Type B pancreatic cell (in vitro differentiated cells): Measurements from ENCODE around the gene NIPAL3. TPM values are rescaled to one million over a fixed set of nuclear protein-coding genes. Genes with fewer than 3 reads are reported as not detected.

ENCODE experiments used
- DNase-seq: peaks from one replicate; pipeline ENCODE4 v3.0.0; 2021; ENCODE audit warnings: mixed read lengths; ENCODE audit not compliant: unreplicated experiment; ENCODE audit errors: extremely low spot score
- H3K27ac Mint-ChIP-seq: 2 replicates; pipeline ENCODE4 v1.8.0; 2021; ENCODE audit warnings: mild to moderate bottlenecking, mixed read lengths
- H3K27me3 Mint-ChIP-seq: 2 replicates; pipeline ENCODE4 v1.8.0; 2021; ENCODE audit warnings: mixed read lengths
- H3K36me3 Mint-ChIP-seq: 2 replicates; pipeline ENCODE4 v1.8.0; 2021; ENCODE audit warnings: mixed read lengths
- H3K4me1 Mint-ChIP-seq: one replicate; pipeline ENCODE4 v1.8.0; 2021; ENCODE audit warnings: mixed read lengths; ENCODE audit not compliant: unreplicated experiment
- H3K4me3 Mint-ChIP-seq: 2 replicates; pipeline ENCODE4 v1.8.0; 2021; ENCODE audit warnings: mild to moderate bottlenecking, mixed read lengths
- H3K9me3 Mint-ChIP-seq: 2 replicates; pipeline ENCODE4 v1.8.0; 2021; ENCODE audit warnings: mixed read lengths
- total RNA-seq: library from RNA; stranded (reverse); gene quantifications from 2 replicates; pipeline ENCODE4 v1.2.1, GENCODE V29; 2021; ENCODE audit warnings: low replicate concordance
- TF ChIP-seq, protein P1 (sequence below): fragments of 200-600 bp; sonication (generic); conservative IDR thresholded peaks from 2 replicates; pipeline ENCODE4 v1.5.0; 2021; ENCODE audit warnings: antibody characterized with exemption, mild to moderate bottlenecking

NIPAL3 gene
- total RNA-seq, 1 donor from 2014 or later, result 17.5 TPM

DNA sequence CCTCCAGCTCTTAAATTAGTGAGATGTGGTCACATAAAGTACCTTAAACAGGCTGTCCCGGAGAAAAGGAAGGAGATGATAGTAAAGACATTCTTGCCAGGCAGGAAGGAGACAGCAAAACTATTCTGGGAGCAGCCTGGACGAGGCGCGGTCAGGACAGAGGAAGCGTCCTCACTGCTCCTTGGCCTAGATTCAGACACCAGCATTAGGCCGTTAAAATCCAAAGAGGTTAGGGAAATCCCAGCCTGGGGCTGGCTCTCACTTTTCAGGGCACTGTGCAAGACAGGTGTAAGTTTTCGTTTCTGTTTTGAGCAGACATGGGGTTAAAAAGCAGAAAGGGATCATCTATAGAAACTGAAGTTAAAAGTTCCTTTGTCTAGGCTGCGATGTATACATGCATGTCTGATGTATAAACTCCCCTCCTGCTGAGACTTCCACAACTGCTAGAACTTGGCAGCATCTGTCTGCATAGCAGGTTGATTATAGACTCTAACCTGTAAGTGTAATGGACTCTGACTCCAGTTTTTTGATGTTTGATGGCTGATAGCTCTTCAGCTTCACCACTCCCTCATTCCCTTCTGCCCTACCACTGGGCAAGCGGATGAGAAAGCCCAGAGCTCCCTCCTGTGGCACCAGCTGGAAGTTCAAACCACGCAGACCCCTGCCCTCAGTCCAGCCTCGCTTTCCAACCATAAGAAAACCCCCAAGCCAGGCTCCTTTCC is 23.6 kb upstream of the NIPAL3 start:
- Mint-ChIP-seq H3K4me1 (peaks cover 27% of the 10 kb centered on the region), H3K27me3 (no peaks in the 10 kb centered on the region), H3K36me3 (peaks cover 7% of the 10 kb centered on the region), H3K9me3 (no peaks in the 10 kb centered on the region), H3K27ac (peak overlapping the region; percentile 88), H3K4me3 (peak overlapping the region; percentile 40)
- TF ChIP-seq, protein P1, sequence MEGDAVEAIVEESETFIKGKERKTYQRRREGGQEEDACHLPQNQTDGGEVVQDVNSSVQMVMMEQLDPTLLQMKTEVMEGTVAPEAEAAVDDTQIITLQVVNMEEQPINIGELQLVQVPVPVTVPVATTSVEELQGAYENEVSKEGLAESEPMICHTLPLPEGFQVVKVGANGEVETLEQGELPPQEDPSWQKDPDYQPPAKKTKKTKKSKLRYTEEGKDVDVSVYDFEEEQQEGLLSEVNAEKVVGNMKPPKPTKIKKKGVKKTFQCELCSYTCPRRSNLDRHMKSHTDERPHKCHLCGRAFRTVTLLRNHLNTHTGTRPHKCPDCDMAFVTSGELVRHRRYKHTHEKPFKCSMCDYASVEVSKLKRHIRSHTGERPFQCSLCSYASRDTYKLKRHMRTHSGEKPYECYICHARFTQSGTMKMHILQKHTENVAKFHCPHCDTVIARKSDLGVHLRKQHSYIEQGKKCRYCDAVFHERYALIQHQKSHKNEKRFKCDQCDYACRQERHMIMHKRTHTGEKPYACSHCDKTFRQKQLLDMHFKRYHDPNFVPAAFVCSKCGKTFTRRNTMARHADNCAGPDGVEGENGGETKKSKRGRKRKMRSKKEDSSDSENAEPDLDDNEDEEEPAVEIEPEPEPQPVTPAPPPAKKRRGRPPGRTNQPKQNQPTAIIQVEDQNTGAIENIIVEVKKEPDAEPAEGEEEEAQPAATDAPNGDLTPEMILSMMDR, result peak; percentile 86
- no peak for DNase-seq

DNA sequence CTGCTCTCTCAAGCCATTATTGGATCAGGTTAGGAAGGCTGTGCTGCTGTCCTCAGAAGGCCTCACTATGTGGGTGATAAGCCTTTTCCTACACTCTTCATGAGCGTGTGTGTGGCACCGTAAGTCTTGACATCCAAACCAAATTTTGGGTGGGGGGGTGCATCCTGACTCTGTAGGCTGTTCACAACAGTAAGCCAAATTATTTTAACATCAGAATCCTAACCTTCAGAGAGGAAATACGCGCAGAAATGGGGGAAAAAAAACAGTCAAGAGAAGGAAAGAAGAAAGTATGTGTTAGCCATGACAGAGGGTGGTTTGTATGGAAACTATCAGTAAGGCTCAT is 23.0 kb upstream of the NIPAL3 start:
- Mint-ChIP-seq H3K4me3 (no peak overlapping the region), H3K27ac (peak overlapping the region; percentile 88), H3K27me3 (no peaks in the 10 kb centered on the region), H3K36me3 (peaks cover 7% of the 10 kb centered on the region), H3K4me1 (peaks cover 27% of the 10 kb centered on the region), H3K9me3 (no peaks in the 10 kb centered on the region)
- TF ChIP-seq, protein P1, result peak; percentile 29
- no peak for DNase-seq

DNA sequence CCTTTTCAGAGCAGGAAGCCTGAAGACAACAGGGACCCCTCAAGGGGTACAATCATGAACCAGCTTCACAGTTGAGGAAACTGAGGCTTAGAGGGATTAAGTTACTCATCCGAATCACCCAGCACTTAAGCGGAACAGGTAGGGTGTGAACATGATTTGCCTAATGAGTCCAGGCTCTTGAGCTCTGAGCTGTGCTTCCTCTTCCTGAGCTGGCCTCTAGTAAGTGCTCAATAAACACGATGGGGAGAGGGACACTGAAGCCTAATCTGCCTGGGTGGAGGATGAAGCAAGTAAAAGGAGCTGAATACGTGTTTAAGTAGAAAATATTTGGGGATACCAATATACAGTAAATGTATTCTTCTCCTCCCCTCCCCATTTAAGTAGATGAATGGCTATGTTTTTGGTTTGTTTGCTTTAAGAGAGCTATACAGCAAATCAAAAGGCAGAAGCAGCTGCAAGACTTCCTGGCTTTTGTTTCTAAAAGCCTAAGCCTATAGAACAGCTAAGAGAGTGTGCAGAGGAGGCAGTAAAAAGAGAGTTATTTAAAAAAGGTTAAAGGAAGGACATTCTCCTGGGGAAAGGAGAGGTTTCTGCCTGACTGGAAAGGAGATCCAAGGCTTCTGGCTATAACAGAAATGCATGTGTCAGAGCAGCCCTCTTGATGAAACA is 22.5 kb upstream of the NIPAL3 start:
- Mint-ChIP-seq H3K36me3 (peaks cover 7% of the 10 kb centered on the region), H3K4me1 (peaks cover 27% of the 10 kb centered on the region), H3K27ac (no peak overlapping the region), H3K27me3 (no peaks in the 10 kb centered on the region), H3K9me3 (no peaks in the 10 kb centered on the region), H3K4me3 (no peak overlapping the region)
- no peak for DNase-seq
- TF ChIP-seq, protein P1, result no peak

DNA sequence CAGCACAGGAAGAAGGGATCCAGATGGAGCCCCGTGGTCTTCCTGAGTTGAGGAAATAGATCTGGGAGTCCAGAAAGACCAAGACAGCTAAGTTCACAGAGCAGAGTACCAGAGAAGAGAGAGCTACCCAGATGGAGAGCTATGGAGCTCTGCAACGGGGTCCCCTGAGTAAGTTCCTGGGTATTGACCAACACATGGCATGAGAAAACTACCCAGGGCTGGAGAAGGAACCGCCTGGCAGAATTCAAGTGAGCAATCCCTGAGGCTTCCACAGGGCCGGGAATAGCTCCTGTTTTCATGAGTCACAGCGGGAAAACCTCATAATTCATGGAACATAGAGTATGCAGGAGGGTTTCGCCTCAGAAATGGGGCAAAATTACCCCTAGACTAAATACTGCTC is 21.7 kb upstream of the NIPAL3 start:
- TF ChIP-seq, protein P1, result no peak
- Mint-ChIP-seq H3K4me1 (peaks cover 27% of the 10 kb centered on the region), H3K27me3 (no peaks in the 10 kb centered on the region), H3K36me3 (peaks cover 7% of the 10 kb centered on the region), H3K9me3 (no peaks in the 10 kb centered on the region), H3K4me3 (no peak overlapping the region), H3K27ac (no peak overlapping the region)
- no peak for DNase-seq

DNA sequence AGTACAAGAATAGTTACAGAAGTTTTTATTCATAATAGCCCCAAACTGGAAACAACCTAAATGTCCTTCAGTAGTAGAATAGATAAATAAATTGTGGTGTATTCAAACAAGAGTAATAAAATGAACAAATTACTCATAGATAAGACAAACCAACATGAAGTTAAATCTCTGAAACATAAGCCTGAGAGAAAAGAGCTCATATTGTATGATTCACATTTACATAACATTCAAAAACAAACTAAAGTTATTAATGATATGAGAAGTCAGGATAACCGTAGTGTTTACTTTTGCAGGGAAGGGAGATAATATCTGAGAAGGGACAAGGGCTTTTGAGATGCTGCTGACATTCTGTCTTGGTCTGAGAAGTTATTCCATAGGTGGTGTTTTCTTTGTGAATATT is 15.5 kb upstream of the NIPAL3 start:
- no peaks in the 10 kb centered on the region for H3K36me3 Mint-ChIP-seq
- H3K9me3 Mint-ChIP-seq, result no peaks in the 10 kb centered on the region
- H3K27ac Mint-ChIP-seq, result no peak overlapping the region
- no peaks in the 10 kb centered on the region for H3K4me1 Mint-ChIP-seq
- no peak overlapping the region for H3K4me3 Mint-ChIP-seq
- TF ChIP-seq, protein P1, result no peak
- DNase-seq, result no peak
- no peaks in the 10 kb centered on the region for H3K27me3 Mint-ChIP-seq
